Activated CD8-positive, alpha-beta T cell treated with anti-CD3 and anti-CD28 coated beads, Interleukin-2, amount 10 ng/mL, durations not matched to agents 7 days and 5 days (primary cell): ENCODE results near the gene POR. TPM values are rescaled to one million over a fixed set of nuclear protein-coding genes. Genes with fewer than 3 reads are reported as not detected.
A peak's percentile ranks its signal among the peaks of the same experiment; 100 is the strongest.

Experiments
- ATAC-seq: fragments of 150-1000 bp; cut with Tn5 transposase; one replicate; pipeline ENCODE4 v1.10.0; 2021; ENCODE audit warnings: moderate library complexity
- CTCF ChIA-PET: fragments of 350-600 bp; sonication (Branson Sonifier 250); formaldehyde crosslinking; loops from one replicate; lab custom pipeline; 2021; ENCODE audit warnings: antibody characterized with exemption; lab: Charles Lee
- POLR2A ChIA-PET: fragments of 350-600 bp; sonication (Branson Sonifier 250); formaldehyde crosslinking; loops from one replicate; lab custom pipeline; 2021; ENCODE audit warnings: antibody characterized with exemption; lab: Charles Lee
- DNase-seq: peaks from one replicate; pipeline ENCODE4 v3.0.0-alpha.2; 2020
- H3K27ac Mint-ChIP-seq: one replicate; pipeline ENCODE4 v1.8.0; 2021; ENCODE audit warnings: mild to moderate bottlenecking, mixed read lengths
- H3K27me3 Mint-ChIP-seq: one replicate; pipeline ENCODE4 v1.8.0; 2021; ENCODE audit warnings: low read depth, mixed read lengths
- H3K36me3 Mint-ChIP-seq: one replicate; pipeline ENCODE4 v1.8.0; 2021; ENCODE audit warnings: low read depth, mixed read lengths
- H3K4me1 Mint-ChIP-seq: one replicate; pipeline ENCODE4 v1.8.0; 2021; ENCODE audit warnings: low read depth, mixed read lengths
- H3K4me3 Mint-ChIP-seq: one replicate; pipeline ENCODE4 v1.8.0; 2021; ENCODE audit warnings: mild to moderate bottlenecking, mixed read lengths
- H3K9me3 Mint-ChIP-seq: one replicate; pipeline ENCODE4 v1.8.0; 2022; ENCODE audit warnings: mixed read lengths; ENCODE audit not compliant: insufficient read depth
- total RNA-seq, 2 experiments: library from RNA; stranded (reverse); gene quantifications; one replicate each; pipeline ENCODE4 v1.2.3, GENCODE V29; 2021

Gene POR
- total RNA-seq, 2 experiments from 2014 or later, result 31.8 to 32.2 TPM

DNA sequence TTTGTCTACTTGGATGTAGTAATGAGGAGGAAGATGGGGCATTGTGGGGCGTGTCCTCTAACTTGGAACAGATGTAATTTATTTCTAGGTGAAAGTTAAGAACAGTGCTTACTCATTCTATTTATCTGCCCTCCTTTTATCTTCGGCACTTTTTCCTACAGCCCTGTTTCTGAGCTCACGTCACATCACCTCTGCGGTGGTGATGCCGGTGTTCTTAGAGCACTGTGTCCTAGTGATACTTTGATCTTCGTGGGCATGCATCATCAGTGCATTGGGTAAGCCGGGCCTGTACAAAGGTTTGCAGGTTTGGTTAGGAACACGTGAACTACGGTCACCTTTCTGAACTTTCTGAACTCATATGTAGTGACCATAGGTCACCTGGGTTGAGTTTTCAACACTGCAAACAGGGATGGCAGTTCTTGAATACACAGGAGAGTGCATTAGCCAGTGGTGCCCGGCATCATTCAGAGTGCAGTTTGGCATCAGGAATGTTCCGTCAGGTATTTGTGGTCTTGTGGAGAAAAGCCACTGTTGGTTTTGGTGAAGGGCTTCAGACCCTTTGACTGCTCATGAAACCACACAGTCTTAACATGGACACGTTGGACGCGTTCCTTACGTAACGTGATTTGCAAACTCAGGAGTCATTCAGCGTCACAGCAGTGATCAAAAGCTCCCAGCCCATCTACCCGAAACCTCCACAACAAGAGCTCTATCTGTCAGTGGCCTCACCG, 5.6 kb downstream of the POR start:
- POLR2A ChIA-PET, result no interaction called here
- no peak for DNase-seq
- Mint-ChIP-seq H3K9me3 (no peaks in the 10 kb centered on the region), H3K36me3 (no peaks in the 10 kb centered on the region), H3K4me1 (peaks cover 12% of the 10 kb centered on the region), H3K4me3 (no peak overlapping the region), H3K27ac (no peak overlapping the region), H3K27me3 (peaks cover 3% of the 10 kb centered on the region)
- CTCF ChIA-PET, result no interaction called here
- ATAC-seq, result no peak

DNA sequence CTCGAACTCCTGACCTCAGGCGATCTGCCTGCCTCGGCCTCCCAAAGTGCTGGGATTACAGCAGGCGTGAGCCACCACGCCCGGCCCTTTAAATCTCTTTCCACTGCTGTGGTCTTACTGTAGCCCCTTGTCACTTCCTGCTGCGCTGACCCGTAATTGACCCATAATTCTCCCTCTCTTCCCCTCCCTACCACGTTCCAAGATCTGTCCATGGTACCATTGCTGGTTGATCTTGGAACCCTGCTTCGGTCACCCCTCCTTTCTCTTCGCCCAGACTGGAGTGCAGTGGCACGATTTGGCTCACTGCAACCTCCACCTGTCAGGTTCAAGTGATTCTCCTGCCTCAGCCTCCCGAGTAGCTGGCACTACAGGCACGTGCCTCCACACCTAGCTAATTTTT, 6.5 kb downstream of the POR start:
- Mint-ChIP-seq H3K36me3 (no peaks in the 10 kb centered on the region), H3K27ac (no peak overlapping the region), H3K27me3 (no peaks in the 10 kb centered on the region), H3K9me3 (no peaks in the 10 kb centered on the region), H3K4me1 (peaks cover 7% of the 10 kb centered on the region), H3K4me3 (no peak overlapping the region)
- no peak for DNase-seq
- CTCF ChIA-PET, result no interaction called here
- no peak for ATAC-seq
- POLR2A ChIA-PET, result no interaction called here

DNA sequence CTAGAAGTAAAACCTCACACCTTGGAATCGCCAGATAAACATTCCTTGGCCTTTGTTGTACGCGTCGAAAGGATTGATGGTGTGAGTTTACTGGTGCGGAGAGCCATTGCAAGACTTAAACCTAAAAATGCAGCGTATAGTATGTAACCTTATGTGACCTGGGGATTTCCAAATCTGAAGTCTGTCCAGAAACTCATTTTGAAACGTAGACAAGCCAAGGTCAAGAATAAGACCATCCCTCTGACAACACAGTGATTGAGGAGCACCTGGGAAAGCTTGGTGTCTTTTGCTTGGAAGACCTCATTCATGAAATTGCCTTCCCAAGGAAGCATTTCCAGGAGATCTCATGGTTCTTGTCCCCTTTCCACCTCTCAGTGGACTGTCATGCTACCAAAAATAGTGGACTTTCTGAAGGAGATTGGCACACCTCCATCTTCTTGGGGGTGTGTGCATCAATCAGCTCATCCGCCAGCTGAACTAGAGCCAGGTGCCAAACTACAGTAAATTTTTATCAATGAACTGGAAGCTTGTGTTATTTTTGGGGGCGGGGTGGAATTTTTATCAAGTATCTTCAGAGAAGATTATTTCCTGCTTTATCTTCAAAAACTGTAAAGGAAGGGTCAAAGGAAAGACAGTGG, 8.1 kb downstream of the POR start:
- ChIA-PET CTCF (no interaction called here), POLR2A (no interaction called here)
- Mint-ChIP-seq H3K4me1 (peaks cover 7% of the 10 kb centered on the region), H3K27ac (no peak overlapping the region), H3K9me3 (no peaks in the 10 kb centered on the region), H3K36me3 (no peaks in the 10 kb centered on the region), H3K4me3 (no peak overlapping the region), H3K27me3 (no peaks in the 10 kb centered on the region)
- DNase-seq (no peak), ATAC-seq (no peak)

DNA sequence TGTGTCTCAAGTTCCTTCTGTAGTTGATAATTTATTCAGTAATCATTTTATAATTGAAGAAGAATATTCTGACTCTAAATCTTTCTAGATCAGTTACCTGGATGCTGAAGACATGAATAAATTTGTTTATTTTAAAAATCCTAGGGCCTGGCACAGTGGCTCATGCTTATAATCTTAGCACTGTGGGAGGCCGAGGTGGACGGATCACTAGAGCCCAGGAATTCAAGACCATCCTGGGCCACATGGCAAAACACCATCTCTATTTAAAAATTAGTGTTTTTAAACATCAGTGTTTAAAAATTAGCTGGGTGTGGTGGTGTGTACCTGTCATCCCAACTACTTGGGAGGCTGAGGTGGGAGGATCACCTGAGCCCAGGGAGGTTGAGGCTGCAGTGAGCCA, 9.3 kb downstream of the POR start:
- Mint-ChIP-seq H3K36me3 (no peaks in the 10 kb centered on the region), H3K27me3 (no peaks in the 10 kb centered on the region), H3K4me3 (no peak overlapping the region), H3K27ac (no peak overlapping the region), H3K4me1 (peaks cover 18% of the 10 kb centered on the region), H3K9me3 (no peaks in the 10 kb centered on the region)
- ChIA-PET CTCF (interaction anchor here (1.1 kb wide), 1 partner anchor 9 kb away, joined by 3 read pairs; no protein-coding TSS in a partner anchor), POLR2A (interaction anchor here (1.4 kb wide), 1 partner anchor 9 kb away, joined by 7 read pairs; the partner anchor contains the start of gene POR)
- DNase-seq, result no peak
- ATAC-seq, result no peak

DNA sequence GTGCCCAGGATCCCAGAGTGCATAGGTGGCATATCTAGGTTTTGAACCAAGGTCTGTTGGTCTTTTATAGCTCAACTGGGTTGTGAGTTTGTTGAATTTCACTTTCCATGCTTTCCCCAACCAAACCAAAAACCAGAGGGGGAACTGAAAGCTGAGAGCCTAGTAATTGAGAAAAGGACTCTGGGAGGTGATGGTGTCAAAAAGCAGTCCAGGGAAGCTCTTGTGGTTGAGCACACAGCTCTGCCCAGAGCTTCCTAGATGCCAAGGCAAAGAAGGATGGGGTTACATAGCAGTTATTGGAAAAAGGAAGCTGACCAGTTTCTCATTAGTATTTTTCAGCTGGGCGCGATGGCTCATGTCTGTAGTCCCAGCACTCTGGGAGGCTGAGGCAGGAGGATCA, 9.9 kb downstream of the POR start:
- Mint-ChIP-seq H3K36me3 (no peaks in the 10 kb centered on the region), H3K27ac (no peak overlapping the region), H3K4me1 (peaks cover 19% of the 10 kb centered on the region), H3K4me3 (no peak overlapping the region), H3K27me3 (no peaks in the 10 kb centered on the region), H3K9me3 (no peaks in the 10 kb centered on the region)
- DNase-seq, result no peak
- CTCF ChIA-PET, result interaction anchor here (1.1 kb wide), 1 partner anchor 9 kb away, joined by 3 read pairs; no protein-coding TSS in a partner anchor
- ATAC-seq, result no peak
- POLR2A ChIA-PET, result interaction anchor here (1.4 kb wide), 1 partner anchor 10 kb away, joined by 7 read pairs; the partner anchor contains the start of gene POR

DNA sequence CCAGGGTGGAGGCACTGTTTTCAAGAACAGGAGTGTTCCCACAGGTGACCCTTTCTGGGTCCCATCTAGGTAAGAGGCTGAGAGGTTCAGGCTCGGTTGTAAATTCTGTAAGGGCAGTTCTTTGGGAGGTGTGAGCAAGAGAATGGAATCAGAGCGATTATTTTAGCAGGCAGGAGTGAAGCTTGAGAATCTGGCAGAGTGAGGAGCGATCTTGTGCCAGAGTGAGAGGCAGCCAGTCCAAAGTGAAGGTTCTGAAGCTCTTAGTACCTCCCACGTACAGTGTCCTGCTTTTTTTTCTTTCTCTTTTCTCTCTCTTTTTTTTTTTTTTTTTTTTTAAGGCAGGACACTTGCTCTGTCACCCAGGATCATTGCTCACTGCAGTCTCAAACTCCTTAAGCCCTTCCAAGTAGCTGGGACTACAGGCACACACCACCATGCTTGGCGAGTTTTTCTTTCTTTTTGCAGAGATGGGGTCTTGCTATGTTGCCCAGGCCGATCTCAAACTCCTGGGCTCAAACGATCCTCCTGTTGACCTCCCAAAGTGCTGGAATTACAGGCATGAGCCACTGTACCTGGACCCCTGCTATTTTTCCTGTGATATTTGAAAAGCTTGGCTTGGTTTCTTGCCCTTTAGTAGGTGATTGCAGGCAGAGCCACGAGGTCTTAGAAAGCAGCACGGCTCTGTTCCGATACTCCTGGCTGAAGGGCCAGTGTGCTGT, 10.9 kb downstream of the POR start:
- Mint-ChIP-seq H3K4me1 (peaks cover 15% of the 10 kb centered on the region), H3K27ac (no peak overlapping the region), H3K27me3 (no peaks in the 10 kb centered on the region), H3K36me3 (no peaks in the 10 kb centered on the region), H3K9me3 (no peaks in the 10 kb centered on the region), H3K4me3 (no peak overlapping the region)
- no peak for ATAC-seq
- DNase-seq, result no peak
- ChIA-PET POLR2A (interaction anchor here (1.1 to 1.4 kb wide), 2 partner anchors 10 to 11 kb away, joined by 4 to 7 read pairs; partner anchors contain the start of gene POR), CTCF (interaction anchor here (1.2 kb wide), 1 partner anchor 95 kb away, joined by 3 read pairs; no protein-coding TSS in a partner anchor)

DNA sequence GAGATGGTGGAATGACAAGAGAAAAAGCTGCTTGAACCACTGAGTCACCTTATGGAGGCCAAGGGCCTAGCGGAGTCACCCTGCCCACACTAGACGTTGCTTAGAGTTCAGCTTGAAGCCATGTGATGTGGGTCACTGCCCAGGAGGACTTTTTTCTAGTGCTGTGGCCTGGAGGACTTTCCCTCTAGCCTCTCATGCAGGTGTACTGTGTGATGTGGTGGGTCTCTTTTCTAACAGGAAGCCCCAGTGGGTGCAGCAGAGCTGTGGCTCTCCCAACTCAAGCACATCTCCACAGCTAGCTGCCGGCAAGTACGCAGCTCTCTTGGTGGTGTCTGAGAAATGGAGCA, 13.6 kb downstream of the POR start:
- CTCF ChIA-PET, result interaction anchor here (0.6 to 1.9 kb wide), 5 partner anchors 12 to 91 kb away, joined by 3 to 6 read pairs (median 4); no protein-coding TSS in a partner anchor
- H3K4me3 Mint-ChIP-seq, result no peak overlapping the region

DNA sequence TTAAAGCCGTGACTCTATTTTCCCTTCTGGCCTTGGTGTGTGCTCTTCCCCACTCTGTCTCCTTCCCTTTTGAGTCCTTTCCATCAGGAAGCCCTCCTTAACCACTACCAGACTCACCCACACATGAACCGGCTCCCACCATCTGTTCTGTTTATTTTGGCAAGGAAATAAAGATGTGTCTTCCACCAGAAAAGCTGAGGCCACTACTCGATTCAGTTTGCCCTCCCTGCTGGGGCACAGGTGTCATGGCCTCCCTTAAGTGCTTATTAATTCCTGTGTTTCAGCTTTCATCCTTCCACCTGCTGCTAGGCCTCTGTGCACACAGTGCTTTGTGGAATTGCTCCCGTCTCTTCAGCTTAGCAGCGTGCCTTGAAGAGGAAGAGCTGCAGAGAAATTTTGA, 16.7 kb downstream of the POR start:
- ChIA-PET CTCF (no interaction called here), POLR2A (interaction anchor here (0.9 kb wide), 1 partner anchor 17 kb away, joined by 4 read pairs; no protein-coding TSS in a partner anchor)
- Mint-ChIP-seq H3K36me3 (peaks cover 2% of the 10 kb centered on the region), H3K4me1 (peaks cover 15% of the 10 kb centered on the region), H3K4me3 (no peak overlapping the region), H3K27me3 (no peaks in the 10 kb centered on the region), H3K27ac (no peak overlapping the region), H3K9me3 (no peaks in the 10 kb centered on the region)
- ATAC-seq (no peak), DNase-seq (no peak)

More for the DNA sequence above, 13.6 kb downstream of the POR start:
- POLR2A ChIA-PET, result interaction anchor here (0.8 to 1.4 kb wide), 3 partner anchors 13 to 31 kb away, joined by 3 to 7 read pairs (median 3); no protein-coding TSS in a partner anchor
- H3K9me3 Mint-ChIP-seq, result no peaks in the 10 kb centered on the region
- H3K27ac Mint-ChIP-seq, result peak overlapping the region; percentile 16
- ATAC-seq, result peak; percentile 92
- H3K4me1 Mint-ChIP-seq, result peaks cover 15% of the 10 kb centered on the region
- no peaks in the 10 kb centered on the region for H3K27me3 Mint-ChIP-seq
- peak; percentile 62 for DNase-seq
- peaks cover 2% of the 10 kb centered on the region for H3K36me3 Mint-ChIP-seq

DNA sequence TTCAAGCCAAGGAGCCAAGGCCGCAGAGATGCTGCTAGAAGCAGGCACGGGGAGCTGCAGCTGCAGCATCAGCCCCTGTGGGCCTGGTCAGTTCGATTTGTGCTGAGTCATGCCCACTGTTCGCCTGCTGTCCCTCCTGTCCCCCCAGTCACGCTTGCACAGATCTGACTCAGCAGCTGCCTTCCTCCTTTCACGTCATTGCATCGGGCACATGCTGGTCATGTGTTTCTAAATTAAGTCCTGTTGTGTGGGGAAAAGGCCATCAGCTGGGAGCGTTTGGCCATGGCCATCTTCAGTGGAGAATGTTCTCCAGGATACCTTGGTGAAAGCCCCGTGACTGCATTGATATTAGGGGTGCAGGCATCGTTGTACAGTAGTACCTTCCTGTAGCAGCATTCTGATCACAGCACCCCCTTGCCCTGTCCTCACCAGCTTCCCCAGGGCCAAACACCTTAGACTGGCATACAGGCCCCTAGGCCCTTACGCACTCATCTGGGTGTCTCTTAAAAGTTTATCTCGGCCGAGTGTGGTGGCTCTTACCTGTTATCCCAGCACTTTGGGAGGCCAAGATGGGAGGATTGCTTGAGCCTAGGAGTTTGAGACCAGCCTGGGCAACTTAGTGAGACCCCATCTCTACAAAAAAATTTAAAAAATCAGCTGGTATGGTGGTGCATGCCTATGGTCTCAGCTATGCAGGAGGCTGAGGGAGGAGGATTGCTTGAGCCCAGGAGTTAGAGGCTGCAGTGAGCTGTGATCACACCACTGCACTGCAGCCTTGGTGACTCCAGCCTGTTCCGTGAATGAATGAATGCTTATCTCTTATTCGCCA, 23.2 kb downstream of the POR start:
- Mint-ChIP-seq H3K4me1 (no peaks in the 10 kb centered on the region), H3K36me3 (no peaks in the 10 kb centered on the region), H3K27ac (no peak overlapping the region), H3K4me3 (no peak overlapping the region), H3K27me3 (no peaks in the 10 kb centered on the region), H3K9me3 (no peaks in the 10 kb centered on the region)
- ATAC-seq (no peak), DNase-seq (no peak)
- ChIA-PET POLR2A (no interaction called here), CTCF (interaction anchor here (0.8 to 1.6 kb wide), 2 partner anchors 10 to 82 kb away, joined by 3 to 5 read pairs; no protein-coding TSS in a partner anchor)

DNA sequence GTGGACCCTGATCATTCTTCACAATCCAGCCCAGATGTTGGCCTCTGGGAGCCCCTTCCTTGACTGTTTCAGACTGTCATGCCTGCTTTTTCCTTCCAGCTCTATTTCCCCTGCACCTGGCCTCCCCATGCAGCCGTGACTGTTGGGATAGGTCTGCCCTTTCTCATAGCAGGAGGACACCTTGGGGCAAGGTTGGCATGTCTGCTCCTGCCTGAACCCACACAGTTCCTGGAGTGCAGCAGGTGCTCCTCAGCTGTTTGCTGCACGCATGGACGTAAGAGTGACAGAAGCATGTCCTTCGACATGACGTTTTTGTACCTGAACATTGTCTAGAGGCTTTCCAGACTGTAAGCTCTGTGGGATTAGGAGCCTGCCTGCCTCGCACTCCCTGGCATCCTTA, 24.0 kb downstream of the POR start:
- ChIA-PET POLR2A (no interaction called here), CTCF (interaction anchor here (1.6 kb wide), 1 partner anchor 9 kb away, joined by 5 read pairs; no protein-coding TSS in a partner anchor)
- Mint-ChIP-seq H3K9me3 (no peaks in the 10 kb centered on the region), H3K4me3 (no peak overlapping the region), H3K36me3 (no peaks in the 10 kb centered on the region), H3K4me1 (no peaks in the 10 kb centered on the region), H3K27ac (no peak overlapping the region), H3K27me3 (no peaks in the 10 kb centered on the region)
- DNase-seq (no peak), ATAC-seq (no peak)

DNA sequence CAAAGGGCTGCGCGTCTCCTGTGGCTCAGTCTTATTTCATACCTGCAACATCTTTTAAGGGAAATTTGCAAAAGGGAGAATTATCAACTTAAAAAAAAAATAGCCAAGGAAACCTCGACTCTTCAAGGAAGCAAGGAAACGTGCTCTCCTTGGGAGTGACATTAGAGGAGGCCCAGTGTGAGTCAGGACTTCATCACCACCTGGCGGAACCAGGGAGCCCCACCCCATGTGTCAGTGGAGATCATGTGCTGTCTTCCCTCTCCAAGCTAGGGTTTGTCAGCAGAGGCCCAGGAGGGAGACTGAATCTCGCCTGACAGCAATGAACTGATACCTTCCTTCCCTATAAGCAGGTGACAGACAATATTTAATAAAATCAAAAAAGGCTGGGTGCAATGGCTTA, 28.9 kb downstream of the POR start:
- POLR2A ChIA-PET, result no interaction called here
- CTCF ChIA-PET, result no interaction called here
- Mint-ChIP-seq H3K4me3 (no peak overlapping the region), H3K27me3 (no peaks in the 10 kb centered on the region), H3K27ac (no peak overlapping the region), H3K9me3 (no peaks in the 10 kb centered on the region), H3K36me3 (no peaks in the 10 kb centered on the region), H3K4me1 (peaks cover 7% of the 10 kb centered on the region)
- no peak for DNase-seq
- ATAC-seq, result no peak
